ENCODE data around the gene CEND1.
A peak's percentile ranks its signal among the peaks of the same experiment; 100 is the strongest.

CEND1 gene

GRCh38 chr11:789943-790342, at the start of gene CEND1:
Gene CEND1 (minus strand): TSS chr11:790090. CDS start chr11:788576, 1,514 bp downstream.
- peak; percentile 15 for DNase-seq

DNA sequence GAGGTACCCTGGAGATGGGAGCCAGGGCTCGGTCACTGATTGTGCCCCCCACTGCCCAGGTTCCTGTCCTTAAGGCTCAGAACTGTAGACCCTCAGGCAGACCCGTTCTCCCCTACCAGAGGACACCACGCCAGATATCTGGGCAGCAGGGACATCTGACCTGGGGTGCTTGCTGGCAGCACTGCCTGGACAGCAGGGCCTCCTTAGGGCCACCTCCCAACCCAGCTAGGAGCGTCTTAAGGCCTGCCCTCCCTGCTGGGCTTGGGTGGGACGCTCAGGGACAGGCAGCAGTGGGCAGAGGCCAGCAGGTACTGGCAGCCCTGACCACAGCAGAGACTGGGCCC, 49.4 kb upstream of the CEND1 start:
- no peak for DNase-seq

DNA sequence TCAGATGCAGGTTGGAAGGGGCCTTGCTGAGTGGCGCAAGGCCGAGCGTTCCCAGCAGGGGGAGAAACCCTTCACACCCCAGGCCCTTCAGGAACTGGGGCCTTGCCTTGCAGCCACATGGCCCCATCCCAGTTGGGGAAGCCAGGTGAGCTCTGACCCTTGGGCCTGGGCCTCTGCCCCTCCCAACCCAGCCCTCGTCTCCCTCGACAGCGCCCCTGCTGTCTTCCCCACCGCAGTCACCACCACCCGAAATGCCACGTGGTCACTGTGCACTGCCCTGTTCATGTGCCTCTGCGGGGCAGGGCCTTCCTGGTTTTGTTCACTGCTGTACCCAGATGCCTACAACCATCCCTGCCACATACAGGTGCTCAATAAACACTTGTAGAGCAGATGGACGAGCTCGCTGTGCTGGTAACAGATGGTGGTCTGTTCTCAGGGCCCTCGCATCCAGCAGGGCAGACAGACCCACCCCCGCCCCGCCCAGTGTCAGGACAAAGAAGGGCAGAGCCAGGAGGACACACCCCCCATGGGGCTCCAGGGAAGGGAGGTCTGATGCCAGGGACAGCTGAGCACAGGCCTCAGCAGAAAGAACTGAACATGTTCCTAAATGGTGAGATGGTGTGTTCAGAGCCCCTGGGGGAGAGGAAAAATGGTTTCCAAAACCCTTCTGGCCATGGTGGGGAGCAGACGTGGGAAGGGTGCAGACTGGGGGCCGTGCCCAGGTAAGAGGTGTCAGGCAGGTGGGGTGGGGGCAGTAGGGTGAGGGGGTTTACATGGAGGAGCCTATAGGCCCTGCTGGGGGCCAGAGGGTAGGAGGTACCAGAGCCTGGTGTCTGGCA, 48.8 kb upstream of the CEND1 start:
- DNase-seq, result no peak

DNA sequence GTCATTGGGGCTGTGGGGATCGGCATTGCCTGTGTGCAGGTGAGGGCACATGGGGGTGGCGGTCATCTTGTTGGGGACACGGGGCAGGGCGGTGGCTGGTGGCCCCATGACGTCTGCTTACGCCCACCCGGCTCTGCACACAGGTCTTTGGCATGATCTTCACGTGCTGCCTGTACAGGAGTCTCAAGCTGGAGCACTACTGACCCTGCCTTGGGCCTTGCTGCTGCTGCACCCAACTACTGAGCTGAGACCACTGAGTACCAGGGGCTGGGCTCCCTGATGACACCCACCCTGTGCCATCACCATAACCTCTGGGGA, 48.1 kb upstream of the CEND1 start:
- DNase-seq, result no peak

DNA sequence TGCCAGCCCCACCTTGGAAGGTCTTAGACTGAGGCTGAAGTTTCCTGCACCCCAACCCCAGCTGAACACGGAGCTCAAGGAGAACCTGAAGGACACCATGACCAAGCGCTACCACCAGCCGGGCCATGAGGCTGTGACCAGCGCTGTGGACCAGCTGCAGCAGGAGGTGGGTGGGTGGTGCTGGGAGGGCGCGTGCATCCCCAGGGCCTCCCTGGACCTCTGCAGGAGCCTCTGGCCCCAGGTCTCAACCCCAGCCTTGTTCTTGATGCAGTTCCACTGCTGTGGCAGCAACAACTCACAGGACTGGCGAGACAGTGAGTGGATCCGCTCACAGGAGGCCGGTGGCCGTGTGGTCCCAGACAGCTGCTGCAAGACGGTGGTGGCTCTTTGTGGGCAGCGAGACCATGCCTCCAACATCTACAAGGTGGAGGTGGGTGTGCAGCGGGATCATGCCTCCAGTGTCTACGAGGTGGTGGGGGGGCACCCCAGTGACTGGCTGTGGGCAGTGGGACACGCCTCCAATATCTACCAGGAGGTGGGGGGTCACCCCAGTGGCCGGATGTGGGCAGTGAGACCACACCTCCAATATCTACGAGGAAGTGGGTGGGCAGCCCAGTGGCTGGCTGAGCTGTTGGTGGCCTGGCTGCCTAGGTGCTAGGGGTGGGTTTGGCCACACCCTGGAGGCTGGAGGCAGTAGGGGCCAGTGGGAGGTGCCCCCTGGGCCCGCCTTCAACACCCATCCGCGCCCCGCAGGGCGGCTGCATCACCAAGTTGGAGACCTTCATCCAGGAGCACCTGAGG, 47.5 kb upstream of the CEND1 start:
- no peak for DNase-seq

DNA sequence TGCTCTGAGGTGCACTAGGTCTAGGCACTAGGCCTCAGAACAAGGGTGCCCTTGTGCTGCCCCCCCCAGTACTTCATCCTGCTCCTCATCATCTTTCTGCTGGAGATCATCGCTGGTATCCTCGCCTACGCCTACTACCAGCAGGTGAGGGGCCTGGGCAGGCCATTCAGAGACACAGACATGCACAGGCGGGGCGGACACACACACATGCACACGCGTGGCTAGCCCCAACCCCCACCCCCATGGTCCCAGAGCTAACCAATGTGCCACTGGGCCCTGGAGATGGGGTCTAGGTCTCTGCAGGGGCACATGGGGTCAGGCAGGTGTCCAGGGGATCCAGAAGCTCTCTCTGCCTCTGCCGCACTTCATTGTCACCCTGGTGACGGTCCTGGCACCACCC, 46.8 kb upstream of the CEND1 start:
- DNase-seq, result no peak

- DNase-seq, result no peak
Observed at GRCh38 chr11:836274-836673, 46.4 kb upstream of the CEND1 start.

GRCh38 chr11:834371-835316, 44.8 kb upstream of the CEND1 start:
- DNase-seq, result no peak

GRCh38 chr11:833849-834311, 44.0 kb upstream of the CEND1 start:
- DNase-seq, result no peak

DNA sequence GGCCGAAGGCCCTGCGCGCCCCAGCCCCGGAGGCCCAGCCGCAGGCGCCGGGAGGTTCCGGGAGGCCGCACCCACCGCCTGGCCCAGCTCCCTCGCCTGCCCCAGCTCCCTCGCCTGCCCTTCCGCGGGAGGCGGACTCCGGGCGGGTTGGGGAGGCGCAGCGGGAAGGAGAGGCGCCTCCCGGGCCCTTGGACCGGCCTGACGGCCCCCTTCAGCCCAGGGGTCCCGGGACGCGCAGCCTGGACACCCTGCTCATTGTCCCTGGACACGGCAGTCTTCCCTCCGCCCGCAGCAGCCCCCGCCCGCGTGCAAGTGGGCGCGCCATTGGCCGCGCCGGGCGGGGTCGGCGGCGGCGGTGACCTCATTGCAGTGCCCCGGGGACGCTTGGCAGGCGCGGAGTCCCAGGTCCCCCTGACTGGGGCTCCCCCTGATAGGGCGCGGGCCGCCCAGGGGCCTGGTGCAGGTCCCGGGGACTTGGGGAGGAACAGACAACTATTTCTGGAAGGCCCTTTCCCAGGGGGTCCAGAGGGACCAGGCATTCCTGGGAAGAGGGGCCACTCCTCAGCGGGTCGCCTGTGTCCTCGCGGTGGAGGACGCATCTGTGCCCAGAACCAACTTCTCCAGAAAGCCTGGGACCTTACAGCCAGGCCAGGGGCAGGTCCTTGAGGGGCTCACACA, 43.4 kb upstream of the CEND1 start:
- peak; percentile 21 for DNase-seq

DNA sequence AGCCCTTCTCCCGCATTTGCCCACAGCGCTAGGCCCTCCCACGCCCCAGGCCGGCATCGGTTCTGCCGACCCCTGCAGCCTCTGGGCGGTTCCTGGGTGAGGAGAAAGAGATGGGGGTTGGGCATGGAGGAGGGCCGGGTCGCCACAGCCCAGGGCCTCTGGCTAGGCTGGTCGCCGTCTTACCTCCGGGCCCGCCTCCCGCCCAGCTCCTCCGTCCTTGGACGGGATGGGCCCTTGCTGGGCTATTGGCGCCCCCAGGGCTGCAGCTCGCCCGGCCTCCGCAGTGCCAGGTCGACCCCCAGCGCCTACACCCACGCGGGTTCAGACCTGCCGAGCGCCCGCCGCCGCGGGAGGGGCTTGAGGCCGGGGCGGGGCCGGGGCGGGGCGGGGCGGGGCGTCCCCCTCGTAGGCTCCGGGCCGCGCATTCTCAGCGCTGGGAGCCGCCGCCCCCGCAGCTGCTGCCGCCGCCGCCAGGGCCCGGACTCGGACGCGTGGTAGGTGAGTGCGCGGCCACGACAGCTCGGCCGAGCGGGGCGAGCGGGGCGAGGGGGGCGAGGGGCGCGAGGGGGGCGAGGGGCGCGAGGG, 42.7 kb upstream of the CEND1 start, which contains the start of gene CD151:
Gene CD151, plus strand, starts transcription at position 424 of the 585 bp plus-strand sequence. CDS start 3,118 bp downstream, outside the sequence.
- peak; percentile 9 for DNase-seq

DNA sequence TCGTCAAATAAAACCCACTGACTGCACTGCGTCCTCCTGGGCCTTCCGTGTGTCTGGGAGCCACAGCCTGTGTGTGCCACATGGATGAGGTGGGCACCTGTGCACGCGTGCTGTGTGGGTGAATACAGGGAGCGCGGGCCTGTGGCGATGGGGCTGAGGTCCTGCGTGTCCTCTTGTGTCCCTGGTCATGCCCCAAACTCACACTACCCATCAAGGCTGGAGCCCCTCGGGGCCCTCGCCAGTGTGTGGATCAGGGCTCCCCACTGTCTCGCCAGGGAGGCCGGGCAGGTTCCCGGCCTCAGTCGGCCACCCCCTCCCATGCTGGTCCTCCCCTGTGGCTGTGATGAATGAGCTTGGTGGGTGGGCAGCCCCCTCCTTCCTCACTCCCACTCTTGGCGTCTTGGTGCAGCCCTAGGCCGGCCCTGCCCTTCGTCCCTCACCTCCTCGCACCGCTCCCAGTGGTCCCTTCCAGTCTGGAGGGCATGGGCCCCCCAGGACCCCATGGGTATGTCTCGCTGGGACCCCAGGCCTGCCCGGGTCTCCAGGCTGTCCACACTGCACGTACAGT, 42.2 kb upstream of the CEND1 start:
- no peak for DNase-seq

GRCh38 chr11:831118-831864, 41.4 kb upstream of the CEND1 start:
- peak; percentile 56 for DNase-seq

- peak; percentile 80 for DNase-seq
Observed at GRCh38 chr11:830295-831117, 40.6 kb upstream of the CEND1 start.

GRCh38 chr11:829847-830294, 40.0 kb upstream of the CEND1 start:
- no peak for DNase-seq

- no peak for DNase-seq
Observed at GRCh38 chr11:829176-829846, 39.4 kb upstream of the CEND1 start.

DNA sequence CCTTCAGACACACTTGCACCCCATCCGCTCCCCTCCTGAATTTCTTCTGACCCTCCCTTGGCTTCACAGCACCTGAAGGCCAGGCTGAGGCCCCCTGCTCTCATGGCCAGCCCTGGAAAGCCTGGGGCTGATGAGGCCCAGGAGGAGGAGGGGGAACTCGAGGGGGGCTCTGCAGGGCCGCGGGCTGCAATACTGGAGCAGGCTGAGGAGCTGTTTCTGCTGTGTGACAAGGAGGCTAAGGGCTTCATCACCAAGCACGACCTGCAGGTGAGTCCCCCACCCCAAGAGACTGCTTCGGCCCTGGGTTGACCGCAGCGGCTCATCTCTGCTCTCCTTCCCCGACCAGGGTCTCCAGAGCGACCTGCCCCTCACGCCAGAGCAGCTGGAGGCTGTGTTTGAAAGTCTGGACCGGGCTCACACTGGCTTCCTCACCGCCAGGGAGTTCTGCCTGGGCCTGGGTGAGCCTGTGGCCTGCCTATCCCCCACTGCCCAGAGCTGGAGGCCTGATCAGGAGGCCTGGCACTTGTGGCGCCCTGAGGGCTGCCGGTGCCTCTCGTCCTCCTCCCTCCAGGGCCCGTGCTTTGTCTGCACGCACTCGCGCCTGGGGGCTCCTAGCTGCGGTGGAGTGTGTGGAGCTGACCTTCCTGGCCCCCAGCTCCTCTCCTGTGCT, 38.8 kb upstream of the CEND1 start:
- DNase-seq, result no peak

DNA sequence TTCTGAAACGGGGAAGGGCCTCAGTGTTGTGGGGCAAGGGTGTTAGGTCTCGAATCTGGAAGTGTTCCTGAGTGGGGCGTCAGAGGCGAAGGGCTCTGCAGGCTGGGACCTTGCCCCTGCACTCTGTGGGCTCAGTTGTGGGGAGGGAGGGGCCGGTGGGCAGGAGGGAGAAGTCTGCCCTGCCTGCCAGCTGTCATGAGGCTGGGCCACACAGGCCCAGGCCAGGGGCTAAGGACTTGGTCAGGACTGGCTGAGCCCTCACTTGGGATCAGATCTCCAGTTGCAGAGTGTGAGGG, 38.0 kb upstream of the CEND1 start, which contains the start of gene CRACR2B:
Gene CRACR2B, plus strand, starts transcription at position 23 of the 296 bp plus-strand sequence. CDS start 689 bp downstream, outside the sequence.
- DNase-seq, result no peak
